Measurements from ENCODE around the gene LEPR.

The LEPR gene

DNA sequence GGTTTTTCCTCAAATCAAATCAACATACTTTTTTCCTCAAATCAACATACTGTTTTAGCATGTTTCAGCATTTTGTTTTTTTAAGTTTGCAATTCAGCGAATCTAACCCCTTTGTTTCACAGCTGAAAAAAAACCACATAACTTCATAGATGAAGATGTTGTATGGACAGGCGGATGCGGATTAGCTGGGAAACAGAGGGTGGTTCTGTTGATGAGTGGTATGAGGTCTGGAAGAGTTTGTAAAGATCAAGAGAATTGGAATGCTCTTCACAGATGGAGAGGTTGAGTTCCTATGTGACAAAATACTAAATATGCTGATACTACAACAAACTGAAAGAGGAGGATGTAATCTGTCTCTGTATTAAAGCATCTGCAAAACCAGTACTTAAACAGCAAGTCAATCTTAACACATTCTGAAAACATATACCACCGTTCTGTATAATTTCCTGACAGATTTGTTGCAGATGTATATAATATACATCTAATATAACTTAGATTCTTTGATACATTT, 10.6 kb upstream of the LEPR start:
- DNase-seq, result no peak

DNA sequence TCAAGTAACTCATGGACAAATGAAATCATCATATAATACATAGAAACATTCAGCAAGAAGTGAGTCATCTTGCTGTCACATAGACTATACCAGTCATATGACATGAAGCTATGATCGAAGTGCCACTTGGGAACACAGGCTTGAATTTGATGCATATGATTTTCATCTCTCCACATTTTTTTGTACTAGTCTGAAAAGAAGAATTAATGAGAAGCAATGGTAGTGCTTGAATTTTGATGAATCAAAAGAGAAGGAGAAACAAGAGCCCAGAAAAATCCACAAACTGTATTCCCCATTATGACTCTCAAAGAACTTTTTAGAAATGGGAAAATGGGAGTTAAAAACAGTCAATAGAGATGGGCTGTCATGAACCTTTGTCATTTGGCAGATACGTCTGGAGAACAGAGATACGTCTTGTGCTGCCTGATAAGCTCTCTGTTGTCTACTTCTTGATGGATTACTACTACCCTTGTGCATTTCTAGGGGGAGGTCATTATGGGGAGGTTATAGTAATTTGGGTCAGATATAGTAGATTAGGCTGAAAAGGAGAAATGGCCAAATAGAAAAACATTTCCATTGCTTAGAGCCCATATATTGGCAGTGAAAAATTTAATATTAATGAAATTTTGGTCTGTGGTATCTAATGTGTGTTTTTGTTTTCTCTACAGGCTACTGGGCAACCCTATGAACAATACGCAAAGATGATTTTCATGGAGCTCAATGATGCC, 8.0 kb upstream of the LEPR start:
- DNase-seq, result no peak

DNA sequence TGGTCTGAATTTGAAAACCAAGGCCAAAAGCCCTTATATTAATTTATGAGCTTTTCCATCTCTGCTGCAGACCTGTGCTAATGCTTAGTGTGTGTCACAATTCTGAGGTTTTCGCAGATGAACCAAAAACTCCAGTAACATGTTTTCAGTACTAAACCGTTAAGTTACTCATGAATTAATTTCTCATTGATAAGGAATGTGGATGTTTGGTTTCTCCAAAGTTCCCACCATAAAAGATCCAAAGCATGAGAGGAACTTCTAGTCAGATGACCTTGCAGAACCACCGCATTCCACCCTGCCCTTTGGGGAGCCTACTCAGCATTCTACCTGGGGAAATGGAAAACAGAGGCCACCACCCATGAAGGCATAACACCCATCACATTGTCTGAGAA, 7.5 kb upstream of the LEPR start:
- DNase-seq, result no peak

DNA sequence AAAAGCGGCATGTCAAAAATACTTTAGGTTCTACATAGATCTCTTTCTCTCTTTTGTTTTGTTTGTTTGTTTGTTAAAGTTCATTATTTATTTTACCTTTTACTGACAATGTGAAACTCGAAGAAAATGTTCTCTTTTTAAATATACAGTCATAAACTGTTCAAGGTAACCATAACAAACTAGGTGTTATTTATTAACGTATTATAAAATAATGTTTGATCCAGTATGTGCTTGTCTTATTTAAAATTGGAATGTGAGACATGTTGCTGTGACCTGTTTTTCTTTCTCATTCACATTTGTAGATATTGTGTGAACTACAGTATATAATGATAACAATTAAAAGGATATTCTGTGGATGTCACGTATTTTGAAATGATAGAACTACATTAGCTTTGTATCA, 5.9 kb upstream of the LEPR start:
- DNase-seq, result no peak

DNA sequence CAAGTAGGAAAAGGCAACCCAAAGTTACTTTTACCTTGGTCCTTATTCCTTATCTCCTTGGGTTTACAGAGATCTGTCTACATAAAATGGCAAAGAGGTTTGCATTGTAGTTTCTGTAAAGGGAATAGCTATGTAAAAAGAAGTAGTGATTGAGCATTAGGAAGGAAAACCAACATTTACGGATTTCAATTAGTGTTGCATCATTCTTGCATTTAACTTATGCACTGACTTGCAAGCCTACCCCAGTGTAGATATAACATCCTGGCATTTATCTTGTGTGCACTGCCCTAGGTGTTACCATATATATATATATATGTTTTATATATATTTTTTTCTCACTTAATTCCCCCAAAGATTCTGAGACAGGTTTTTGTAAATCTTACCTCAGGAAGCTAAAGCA, 3.7 kb upstream of the LEPR start:
- DNase-seq, result no peak

DNA sequence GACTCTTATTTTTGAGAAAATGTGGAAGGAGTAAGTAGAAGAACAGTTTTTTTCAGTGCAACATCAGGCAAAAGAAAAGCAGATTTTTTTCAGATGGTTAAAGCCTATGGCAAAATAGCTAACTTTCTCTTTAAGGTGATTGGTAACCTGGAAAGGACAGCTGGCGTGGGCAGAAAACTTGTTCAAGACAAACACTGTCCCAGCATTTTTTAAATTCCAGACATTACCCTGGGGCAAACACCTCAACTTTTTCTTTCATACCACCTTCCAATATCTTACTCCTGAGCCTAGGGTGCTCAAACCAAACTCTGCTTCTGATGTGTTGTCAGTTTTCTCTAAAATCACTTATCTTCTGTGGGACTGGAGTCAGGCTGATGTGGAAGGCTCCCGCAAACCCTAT, 2.7 kb upstream of the LEPR start:
- no peak for DNase-seq

DNA sequence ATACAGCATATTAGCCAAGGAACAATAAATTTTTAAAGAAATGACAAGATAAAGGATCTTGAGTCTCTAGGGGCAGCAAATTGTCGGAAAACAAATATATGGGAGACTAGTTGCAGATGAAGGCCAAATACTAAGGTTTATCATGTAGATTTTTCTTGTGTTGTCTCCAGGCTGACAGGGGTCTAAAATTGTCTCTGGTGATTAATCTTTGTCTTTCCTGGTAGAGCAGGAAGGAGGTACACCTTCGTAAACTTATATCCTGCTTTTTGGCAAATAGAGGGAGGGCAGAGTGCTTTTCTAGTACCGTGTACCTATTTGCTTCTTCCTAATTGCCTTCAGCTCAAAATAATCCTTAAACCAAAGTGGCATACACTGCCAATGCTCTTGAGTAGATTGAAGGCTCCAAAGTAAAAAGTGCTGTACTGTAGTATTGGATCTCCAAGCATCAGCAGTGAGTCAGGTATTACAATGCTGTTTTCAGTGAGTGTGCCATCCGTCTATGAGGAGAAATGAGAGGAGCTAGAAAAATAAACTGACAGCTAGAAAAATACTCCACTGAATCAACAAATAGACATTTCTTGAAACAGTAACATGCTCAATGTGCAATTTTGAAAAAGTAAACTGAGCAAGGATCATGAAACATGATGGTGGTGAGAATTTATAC, 1.8 kb upstream of the LEPR start:
- no peak for DNase-seq

DNA sequence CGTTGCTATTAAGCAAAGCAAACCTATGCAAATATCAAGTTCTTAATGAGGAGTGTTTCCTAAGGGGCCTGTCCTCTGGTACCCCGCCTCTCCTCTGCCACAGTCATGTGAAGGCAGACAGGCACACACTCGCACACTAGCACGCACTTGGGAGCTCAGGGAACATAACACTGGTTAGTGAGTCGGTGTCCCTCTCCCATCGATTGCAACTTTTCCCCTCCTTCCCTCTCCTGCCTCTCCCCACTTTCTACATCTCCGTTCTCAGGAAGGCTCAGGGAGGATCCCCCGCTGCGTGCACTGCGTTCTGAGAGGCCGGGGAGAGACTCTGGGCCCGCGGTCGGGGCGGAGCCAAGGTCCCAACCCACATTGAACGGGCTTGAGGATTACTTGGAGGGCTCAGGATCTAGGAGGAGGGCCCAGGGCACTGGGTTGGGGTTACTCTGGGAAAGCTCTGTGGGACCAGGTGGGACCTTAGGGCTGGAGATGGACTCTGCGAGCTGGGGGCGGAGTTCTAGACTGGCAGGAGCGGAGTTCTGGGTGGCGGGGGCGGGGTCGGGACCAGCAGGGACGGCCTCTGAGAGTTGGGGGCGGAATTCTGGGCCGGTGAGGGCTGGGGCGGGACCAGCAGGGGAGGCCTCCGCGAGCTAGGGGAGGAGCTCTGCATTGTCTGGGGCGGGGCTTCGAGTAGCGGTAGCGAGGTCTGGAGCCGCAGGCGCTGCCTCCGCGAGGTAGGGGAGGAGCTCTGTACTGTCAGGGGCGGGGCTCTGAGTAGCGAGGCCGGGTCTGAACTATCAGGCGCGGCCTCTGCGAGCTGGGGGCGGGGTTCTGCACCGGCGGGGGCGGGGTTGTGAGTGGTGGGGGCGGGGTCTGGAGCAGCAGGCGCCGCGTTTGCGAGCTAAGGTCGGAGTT, 533 bp upstream of the LEPR start:
- DNase-seq, result peak; percentile 99

DNA sequence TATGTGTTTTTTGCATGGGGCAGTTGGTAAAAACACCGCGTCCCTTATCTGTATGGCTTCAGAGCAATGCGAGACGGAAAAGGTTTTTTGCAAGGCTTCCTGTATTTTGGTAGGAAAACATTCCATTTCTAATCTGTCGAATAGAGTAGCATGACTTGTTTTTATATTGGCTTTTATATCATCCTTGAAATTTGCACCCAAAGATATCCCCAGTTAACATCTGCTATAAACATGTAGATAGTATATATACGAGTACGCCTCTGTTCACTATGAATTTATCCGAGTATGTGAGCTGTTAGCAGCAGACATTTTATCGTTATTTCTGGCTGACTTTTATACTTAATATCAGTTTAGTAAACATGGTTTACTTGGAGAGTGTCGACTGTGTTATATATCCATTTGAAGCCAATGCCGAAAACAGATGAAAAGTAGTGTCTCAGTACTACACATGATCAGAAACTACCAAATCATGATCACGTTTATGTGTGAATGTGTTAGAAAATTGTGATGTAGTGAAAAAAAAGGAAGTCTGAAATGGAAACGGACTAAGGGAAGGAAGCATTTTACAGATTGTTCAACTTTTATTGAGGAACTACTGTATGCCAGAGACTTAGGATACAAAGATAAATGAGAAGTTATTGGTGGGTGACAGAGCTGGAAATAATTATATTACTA, 1.0 kb downstream of the LEPR start:
- DNase-seq, result no peak

DNA sequence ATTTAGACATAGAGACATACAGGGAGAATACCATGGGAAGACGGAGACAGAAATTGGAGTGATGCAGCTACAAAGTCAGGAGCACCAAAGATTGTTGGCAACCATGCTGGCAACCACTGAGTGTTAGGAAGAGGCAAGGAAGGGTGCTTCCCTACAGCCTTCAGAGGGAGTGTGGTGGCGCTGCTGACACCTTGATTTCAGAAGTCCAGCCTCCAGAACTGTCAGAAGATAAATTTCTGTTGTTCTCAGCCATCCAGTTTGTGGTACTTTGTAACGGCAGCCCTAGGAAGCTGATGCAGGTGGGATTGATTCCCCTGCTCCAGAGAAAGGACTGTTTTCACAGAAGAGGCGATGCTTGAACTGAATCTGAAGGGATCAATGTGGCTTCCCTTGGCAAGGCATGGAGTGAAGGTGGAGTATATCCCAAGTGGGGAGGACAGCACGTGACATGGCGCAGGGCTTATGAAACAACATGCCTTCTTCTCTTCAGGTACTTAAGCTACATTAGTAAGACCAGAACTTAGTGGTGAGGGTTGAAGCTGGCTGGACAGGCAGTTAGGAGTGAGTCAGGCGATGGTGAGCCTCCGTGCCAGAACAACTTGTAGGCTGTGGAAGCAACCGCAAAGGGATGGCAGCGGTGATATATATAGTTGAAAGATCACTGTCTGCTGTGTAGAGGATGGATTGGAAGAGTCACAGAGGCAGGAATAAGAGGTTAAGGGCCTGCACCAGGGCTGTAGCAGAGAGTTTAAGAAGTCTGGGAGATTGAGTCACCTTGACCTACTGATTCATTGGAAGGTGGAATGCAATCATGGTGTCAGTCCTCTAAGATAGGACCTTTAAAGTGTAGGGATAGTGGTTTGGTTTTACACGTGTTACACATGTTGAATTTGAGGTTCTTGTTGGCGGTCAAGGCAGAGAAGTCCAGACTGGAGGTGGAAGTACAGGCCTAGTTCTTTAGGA, 2.1 kb downstream of the LEPR start:
- DNase-seq, result peak; percentile 55

DNA sequence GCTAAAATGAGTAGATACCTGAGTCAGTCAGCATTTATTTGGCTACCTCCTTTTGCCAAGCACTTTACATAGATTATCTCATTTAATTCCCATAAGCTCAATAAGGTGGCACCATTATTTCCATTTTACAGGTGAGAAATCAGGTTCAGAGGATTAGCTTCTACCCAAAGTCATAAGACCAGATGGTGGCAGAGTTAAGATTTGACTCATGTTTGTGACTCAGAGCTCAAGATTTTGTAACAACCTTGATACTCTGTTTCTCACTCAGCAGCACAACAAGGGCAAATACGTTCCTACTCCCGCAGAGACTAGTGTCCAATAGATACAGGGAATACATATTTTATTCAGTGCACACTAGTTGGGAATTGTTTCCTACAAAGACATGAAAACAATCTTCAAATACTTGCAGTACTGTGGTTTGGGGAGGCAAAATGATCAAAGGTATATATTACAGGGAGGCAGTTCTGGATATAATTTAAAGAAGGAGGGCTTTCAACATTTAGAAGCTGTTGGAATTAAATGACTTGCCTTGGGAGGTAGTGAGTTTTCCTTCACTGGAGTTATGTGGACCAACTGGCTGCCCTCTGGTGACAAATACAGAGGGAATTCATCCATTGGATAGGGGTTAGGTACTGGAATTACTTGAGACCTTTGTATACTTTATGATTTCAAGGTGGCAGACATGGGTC, 3.6 kb downstream of the LEPR start:
- peak; percentile 55 for DNase-seq

DNA sequence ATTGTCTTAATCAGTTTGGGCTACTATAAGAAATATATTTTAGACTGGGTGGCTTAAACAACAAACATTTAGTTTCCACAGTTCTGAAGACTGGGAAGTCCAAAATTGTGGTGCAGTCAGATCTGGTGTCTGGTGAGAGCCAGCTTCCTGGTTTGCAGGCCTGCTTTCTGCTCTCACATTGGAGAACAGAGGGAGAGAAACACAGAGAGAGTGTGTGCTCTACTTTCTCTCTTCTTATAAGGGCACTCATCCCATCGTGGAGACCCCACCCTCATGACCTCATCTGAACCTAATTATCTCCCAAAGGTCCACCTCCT, 4.1 kb downstream of the LEPR start:
- DNase-seq, result no peak

DNA sequence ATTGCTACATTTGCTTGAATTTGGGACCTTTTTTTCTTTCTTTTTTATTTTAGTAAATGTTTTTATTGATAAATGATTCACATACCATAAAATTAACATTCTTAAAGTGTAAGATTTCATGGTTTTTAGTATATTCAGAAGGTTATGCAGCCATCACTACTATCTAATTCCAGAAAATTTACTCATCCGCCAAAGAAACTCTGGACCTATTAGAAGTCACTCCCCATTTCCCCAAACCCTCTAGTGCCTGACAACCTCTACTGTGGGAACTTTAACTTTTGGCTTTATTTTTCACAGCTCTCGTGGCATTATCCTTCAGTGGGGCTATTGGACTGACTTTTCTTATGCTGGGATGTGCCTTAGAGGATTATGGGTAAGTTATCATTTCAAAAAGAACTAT, 4.5 kb downstream of the LEPR start:
- DNase-seq, result no peak

DNA sequence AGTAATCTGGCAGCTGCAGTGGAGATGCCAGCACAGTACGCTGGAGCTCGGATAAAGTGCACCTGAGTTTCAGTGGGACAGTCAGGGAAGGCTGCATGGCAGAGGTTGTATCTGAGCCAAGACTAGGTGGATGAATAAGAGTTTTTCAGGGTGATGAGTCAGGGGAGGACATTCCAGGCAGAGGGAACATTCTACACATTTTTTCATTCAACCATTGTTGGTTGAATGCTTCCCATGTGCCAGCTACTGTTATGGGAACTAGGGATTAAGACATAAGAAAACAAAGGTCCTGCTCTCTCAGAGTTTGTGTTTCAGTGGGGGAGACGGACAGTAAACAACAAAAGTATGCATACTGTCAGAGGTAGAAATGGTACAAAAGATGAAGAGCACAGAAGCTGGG, 5.2 kb downstream of the LEPR start:
- no peak for DNase-seq

DNA sequence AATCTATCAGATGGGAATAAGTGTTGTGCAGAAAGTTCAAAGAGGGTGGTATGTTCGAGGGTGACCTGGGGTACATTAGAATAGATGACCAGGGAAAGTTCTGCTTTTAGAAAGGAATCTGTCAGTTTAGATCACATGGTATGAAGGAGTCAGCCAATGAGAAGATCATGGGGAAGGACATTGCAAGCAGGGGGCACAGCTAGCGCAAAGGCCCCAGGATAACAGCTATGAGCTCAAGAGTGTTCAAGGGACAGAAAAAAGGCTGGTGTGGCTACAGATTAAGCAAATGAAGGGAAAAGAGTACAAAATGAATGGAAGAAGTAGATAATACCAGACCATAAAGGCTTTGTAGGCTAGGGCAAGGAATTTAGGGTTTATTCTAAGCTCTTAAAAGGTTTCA, 8.6 kb downstream of the LEPR start:
- no peak for DNase-seq

DNA sequence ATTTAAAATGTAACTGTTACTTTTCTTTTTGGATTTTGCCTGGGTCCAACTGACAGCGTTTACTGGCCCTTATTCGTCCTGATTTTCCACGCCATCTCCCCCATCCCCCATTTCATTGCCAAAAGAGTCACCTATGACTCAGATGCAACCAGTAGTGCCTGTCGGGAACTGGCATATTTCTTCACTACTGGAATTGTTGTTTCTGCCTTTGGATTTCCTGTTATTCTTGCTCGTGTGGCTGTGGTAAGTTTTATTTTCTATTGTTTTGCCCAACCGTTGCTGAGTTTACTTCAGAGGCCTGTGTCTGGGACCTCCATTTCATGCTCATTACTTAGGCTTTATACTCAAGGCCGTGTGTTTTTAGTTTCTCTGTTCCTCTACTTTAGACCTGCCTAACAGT, 9.3 kb downstream of the LEPR start:
- DNase-seq, result no peak

DNA sequence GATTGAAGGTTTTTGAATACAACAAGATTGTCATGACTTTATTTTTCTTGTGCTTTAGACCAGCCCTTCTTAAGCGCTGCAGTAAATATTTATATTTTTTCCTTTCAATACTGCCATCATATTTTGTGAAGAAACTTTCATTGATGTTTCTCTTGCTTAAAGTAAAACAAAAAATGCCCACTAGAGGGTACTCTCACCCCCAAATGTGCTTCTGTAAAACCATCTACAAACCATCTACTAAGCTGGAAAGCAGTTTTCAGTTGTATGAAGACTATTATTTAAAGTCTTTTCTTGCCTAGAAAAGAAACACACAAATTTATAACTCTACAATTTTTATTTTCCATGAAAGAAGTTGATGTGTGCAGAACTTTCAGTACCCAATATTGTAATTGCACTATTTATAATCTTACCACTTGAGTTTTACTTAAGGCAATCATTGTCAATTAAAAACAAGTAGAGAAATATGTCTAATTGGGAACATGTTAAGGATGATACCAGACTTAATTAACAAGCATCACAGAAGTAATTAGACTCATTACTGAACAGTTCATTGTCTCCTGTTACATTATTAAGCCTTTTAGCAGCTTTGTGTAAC, 10.7 kb downstream of the LEPR start:
- DNase-seq, result peak; percentile 63

DNA sequence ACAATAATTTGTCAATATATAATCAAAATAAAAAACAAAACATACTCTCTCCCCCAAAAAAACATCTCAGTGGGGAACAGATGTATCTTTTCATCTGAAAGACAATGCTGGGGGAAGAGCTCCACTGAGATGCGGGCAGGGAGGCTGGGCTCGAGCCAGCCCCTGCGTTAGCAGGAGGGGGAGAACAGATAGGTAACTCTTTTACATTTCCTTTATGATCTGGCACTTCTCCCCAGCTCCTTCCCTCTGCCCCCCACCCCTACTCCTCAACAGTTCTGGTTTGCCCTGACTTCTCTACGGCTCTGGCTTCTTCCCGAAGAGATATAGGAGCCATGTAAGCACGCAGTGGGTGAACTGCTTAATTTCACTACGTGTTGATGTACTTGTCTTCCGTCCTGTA, 12.4 kb downstream of the LEPR start:
- DNase-seq, result no peak

DNA sequence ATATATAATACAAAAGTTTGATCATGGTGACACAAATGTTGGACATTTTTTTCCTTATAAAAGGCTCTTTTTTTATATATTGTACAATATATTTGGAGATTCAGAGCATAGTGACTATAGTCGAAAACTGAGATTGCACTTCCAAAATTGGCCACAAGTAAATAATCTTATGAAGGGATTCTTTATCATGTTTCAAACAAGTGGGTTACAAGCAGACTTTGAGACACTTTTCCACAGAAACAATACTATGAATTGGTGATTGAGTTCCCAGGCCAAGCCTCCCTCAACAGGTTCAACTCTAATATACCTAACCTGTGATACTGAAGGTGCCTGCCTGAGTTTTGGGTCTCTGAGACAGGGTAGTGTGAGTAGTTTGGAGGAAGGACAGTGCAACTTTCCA, 13.8 kb downstream of the LEPR start:
- DNase-seq, result no peak

DNA sequence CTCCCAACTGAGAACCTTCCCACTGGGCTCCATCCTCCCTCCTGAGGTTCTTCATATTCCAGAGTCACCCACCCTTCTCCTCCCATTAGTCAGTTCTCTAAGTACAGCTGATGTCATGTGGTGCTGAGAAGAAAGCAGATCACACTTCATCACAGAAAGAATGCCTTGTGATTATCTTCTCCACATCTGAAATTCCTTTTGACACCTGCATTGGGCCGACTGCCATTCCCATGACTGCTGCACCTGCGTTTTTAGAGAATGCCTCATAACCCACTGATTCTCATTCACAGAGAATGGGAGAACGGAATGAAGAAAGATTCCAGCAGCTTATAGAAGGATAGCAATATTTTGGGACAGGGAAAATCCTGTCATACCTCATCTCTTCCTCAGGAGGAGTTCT, 14.3 kb downstream of the LEPR start:
- no peak for DNase-seq

DNA sequence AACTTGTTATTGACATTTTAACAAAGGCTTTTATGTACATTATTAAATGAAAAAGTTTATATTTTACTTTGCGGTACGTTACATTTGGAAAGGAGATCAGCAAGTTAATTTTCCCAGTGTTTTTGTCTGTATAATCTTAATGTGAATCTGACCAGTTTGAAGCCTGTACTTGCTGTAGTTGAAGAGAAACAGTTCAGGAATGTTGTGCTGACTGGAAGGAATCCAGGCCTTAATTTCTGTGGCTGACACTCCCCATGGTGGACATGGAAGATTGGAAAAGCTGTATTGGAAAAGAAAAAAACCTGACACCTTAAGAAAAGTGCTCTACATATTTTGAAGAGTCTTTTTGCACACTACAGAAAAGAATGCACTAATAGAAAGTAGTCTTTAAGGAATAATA, 15.5 kb downstream of the LEPR start:
- no peak for DNase-seq
